Activated CD8-positive, alpha-beta T cell treated with anti-CD3 and anti-CD28 coated beads for 36 hours (primary cell): ENCODE measurements around the gene HORMAD2. TPM values are rescaled to one million over a fixed set of nuclear protein-coding genes. Genes with fewer than 3 reads are reported as not detected.
A peak's percentile ranks its signal among the peaks of the same experiment; 100 is the strongest.

Source experiments
- ATAC-seq: fragments of 200-7000 bp; cut with Tn5 transposase; one replicate; pipeline ENCODE4 v1.10.0; 2021; ENCODE audit warnings: mild to moderate bottlenecking, moderate library complexity
- CTCF ChIA-PET: fragments of 350-600 bp; sonication (Branson Sonifier 250); formaldehyde crosslinking; loops from one replicate; lab custom pipeline; 2021; ENCODE audit warnings: antibody characterized with exemption; lab: Charles Lee
- POLR2A ChIA-PET: fragments of 350-600 bp; sonication (Branson Sonifier 250); formaldehyde crosslinking; loops from one replicate; lab custom pipeline; 2021; ENCODE audit warnings: antibody characterized with exemption; lab: Charles Lee
- DNase-seq: peaks from one replicate; pipeline ENCODE4 v3.0.0-alpha.2; 2020
- H3K27ac Mint-ChIP-seq: one replicate; pipeline ENCODE4 v1.8.0; 2021; ENCODE audit warnings: mild to moderate bottlenecking, mixed read lengths
- H3K27me3 Mint-ChIP-seq: one replicate; pipeline ENCODE4 v1.8.0; 2021; ENCODE audit warnings: mixed read lengths
- H3K36me3 Mint-ChIP-seq: one replicate; pipeline ENCODE4 v1.8.0; 2021; ENCODE audit warnings: low read depth, mixed read lengths
- H3K4me1 Mint-ChIP-seq: one replicate; pipeline ENCODE4 v1.8.0; 2021; ENCODE audit warnings: low read depth, mixed read lengths
- H3K4me3 Mint-ChIP-seq: one replicate; pipeline ENCODE4 v1.8.0; 2021; ENCODE audit warnings: mild to moderate bottlenecking, moderate library complexity, mixed read lengths
- H3K9me3 Mint-ChIP-seq: one replicate; pipeline ENCODE4 v1.8.0; 2021; ENCODE audit warnings: mixed read lengths
- CTCF ChIP-seq: fragments of 200-600 bp; IDR thresholded peaks from one replicate; pipeline ENCODE4 v1.8.0; 2022; ENCODE audit warnings: antibody characterized with exemption, mild to moderate bottlenecking
- intact Hi-C: fragments of 100-400 bp; cut with micrococcal nuclease; formaldehyde crosslinking; loops from one replicate; pipeline ENCODE4 v1.10.0; 2022
- total RNA-seq, 2 experiments: library from RNA; stranded (reverse); gene quantifications; one replicate each; pipeline ENCODE4 v1.2.3, GENCODE V29; 2021

Gene HORMAD2
- total RNA-seq, 2 experiments from 2014 or later, result not detected

DNA sequence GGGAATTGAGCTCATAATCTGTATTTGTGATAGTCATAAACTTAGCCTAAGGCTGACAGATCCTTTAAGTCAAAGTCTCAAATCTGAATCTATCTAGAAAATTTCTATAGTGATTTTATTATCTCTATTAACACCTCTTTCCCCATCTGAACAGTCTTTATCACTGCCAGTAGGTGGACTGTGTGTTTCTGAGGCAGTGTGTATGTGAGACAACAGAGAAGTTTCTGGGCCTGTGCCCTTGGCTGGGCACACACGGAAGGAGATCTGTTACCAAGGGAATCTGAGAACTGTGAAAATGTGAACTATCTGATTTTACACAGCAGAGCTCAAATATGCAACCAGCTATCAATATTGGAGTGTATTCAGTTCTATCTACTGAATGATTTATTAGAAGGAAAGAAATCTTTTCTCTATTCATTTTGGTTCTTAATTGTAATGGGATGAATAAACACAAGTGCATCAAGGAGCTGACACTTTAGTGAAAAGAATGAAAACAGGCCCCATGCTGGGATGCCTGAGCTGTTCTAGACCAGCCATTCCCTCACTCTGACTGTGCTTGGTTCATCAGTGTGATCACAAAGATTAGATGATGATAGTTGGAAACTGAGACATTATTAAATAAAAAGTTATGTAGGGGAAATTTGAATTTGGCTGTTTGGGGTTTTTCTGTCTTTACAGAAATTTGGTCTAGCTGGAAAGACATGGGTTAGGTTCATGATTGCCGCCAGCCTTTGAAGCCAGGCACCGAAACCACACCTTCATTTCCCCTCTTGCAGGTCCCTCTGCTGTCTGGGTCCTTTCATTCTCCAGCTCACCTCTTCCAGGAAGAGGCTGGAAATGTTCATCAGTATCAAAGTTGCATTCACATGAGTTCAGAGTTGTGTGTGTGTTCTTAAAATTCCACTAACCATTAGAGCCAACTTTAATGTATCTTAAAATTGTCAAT lies 98.2 kb downstream of the HORMAD2 start:
- POLR2A ChIA-PET, result interaction anchor here (0.8 to 2.8 kb wide), 10 partner anchors 10 to 73 kb away, joined by 3 to 15 read pairs (median 4); no protein-coding TSS in a partner anchor
- H3K27me3 Mint-ChIP-seq, result no peaks in the 10 kb centered on the region
- CTCF ChIA-PET, result interaction anchor here (0.7 to 3.5 kb wide), 21 partner anchors 8 to 110 kb away, joined by 3 to 22 read pairs (median 5); partner anchors contain the start of gene CASTOR1
- ATAC-seq (peak; percentile 81), DNase-seq (peak; percentile 76)
- H3K9me3 Mint-ChIP-seq, result no peaks in the 10 kb centered on the region
- intact Hi-C loops, result loop anchor here (5.0 kb wide), 2 partner anchors 69 to 71 kb away; partner anchors contain the start of gene LIF
- H3K36me3 Mint-ChIP-seq, result no peaks in the 10 kb centered on the region
- peak overlapping the region; percentile 26 for H3K4me3 Mint-ChIP-seq
- peak overlapping the region; percentile 94 for H3K27ac Mint-ChIP-seq
- peaks cover 62% of the 10 kb centered on the region for H3K4me1 Mint-ChIP-seq
- TF ChIP-seq CTCF, result peak; percentile 45

GRCh38 chr22:30180616-30181015 lies 100.4 kb downstream of the HORMAD2 start:
- ChIA-PET POLR2A (interaction anchor here (2.3 kb wide), 1 partner anchor 60 kb away, joined by 6 read pairs; no protein-coding TSS in a partner anchor), CTCF (interaction anchor here (1.3 kb wide), 1 partner anchor 18 kb away, joined by 4 read pairs; no protein-coding TSS in a partner anchor)
- intact Hi-C loops, result no loop called here
- Mint-ChIP-seq H3K4me3 (no peak overlapping the region), H3K4me1 (peaks cover 81% of the 10 kb centered on the region), H3K9me3 (no peaks in the 10 kb centered on the region), H3K36me3 (no peaks in the 10 kb centered on the region), H3K27ac (peak overlapping the region; percentile 94), H3K27me3 (no peaks in the 10 kb centered on the region)
- no peak for ATAC-seq
- TF ChIP-seq CTCF, result no peak
- DNase-seq, result no peak

DNA sequence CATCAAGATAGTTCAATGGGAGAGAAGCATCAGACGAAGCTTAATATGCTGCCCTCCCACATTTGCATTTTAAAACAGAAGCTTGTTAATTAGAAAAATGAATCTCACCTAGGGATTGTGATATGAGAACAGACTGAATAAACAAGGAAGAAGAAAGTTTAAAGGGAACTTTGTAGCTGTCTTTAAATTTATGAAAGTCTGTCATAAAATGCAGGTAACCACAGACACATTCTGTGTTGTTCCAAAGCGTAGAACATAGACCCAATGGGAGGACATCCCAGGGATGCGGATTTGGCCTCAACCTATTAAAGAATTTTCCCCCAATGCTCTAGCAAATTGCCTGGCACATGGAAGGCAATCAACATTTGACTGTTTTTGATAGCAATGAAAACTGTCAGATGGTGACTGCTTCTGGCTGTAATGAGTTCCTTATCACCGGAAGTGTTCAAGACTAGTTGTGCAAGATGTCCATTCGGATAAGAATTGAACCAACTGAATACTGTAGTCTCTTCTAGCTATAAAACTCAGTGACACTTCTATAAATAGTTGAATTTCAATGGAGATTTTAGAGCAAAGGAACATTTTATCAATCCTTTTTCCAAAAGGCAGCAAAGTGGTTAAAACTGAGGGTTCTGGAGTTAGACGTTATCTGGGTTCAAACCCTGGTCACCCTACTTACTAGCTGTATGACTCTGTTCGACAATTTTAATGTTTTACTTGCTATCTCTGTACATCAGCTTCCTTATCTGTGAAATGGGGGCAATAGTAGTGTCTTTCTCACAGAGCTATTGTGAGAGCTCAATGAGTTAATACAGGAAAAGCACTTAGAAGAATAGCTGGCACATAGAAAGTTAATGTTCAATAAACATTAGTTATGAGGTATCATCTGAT lies 101.4 kb downstream of the HORMAD2 start:
- H3K27ac Mint-ChIP-seq, result peak overlapping the region; percentile 61
- no peaks in the 10 kb centered on the region for H3K27me3 Mint-ChIP-seq
- ChIA-PET POLR2A (interaction anchor here (1.0 to 2.3 kb wide), 7 partner anchors 10 to 74 kb away, joined by 3 to 10 read pairs (median 4); no protein-coding TSS in a partner anchor), CTCF (interaction anchor here (0.8 to 2.2 kb wide), 7 partner anchors 9 to 74 kb away, joined by 3 to 12 read pairs (median 4); no protein-coding TSS in a partner anchor)
- no peak for DNase-seq
- intact Hi-C loops, result no loop called here
- TF ChIP-seq CTCF, result no peak
- H3K4me3 Mint-ChIP-seq, result no peak overlapping the region
- ATAC-seq, result no peak
- no peaks in the 10 kb centered on the region for H3K36me3 Mint-ChIP-seq
- peaks cover 87% of the 10 kb centered on the region for H3K4me1 Mint-ChIP-seq
- no peaks in the 10 kb centered on the region for H3K9me3 Mint-ChIP-seq

DNA sequence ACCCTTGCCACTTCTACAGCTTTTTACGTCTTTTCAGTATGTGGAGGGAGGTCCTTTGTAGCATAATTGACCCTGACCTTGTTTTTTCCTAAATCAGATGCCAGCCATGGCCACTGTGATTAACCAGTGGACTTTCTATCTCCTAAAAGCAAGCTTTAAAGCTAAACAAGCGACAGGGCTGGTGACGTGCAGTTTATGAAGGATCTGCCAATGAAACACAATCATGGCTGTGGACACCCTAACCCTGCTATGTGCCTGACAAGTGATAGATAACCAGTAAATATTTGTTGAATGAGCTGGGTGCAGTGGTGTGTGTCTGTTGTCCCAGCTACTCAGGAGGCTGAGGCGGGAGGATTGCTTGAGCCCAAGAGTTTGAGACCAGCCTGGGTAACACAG lies 102.1 kb downstream of the HORMAD2 start:
- DNase-seq, result no peak
- Mint-ChIP-seq H3K27ac (peak overlapping the region; percentile 38), H3K9me3 (no peaks in the 10 kb centered on the region), H3K27me3 (no peaks in the 10 kb centered on the region), H3K4me3 (no peak overlapping the region), H3K4me1 (peaks cover 88% of the 10 kb centered on the region), H3K36me3 (no peaks in the 10 kb centered on the region)
- ChIA-PET POLR2A (interaction anchor here (0.6 to 2.3 kb wide), 7 partner anchors 9 to 74 kb away, joined by 3 to 10 read pairs (median 4); no protein-coding TSS in a partner anchor), CTCF (interaction anchor here (1.1 to 2.2 kb wide), 5 partner anchors 9 to 74 kb away, joined by 3 to 12 read pairs (median 5); no protein-coding TSS in a partner anchor)
- no peak for ATAC-seq
- intact Hi-C loops, result no loop called here
- no peak for TF ChIP-seq CTCF
